GM18907 (cell line): Measurements from ENCODE around the gene NCSTN.

ENCODE experiments used
- ATAC-seq: cut with Tn5 transposase; IDR thresholded peaks from one replicate; pipeline ENCODE4 v1.9.1; 2021; ENCODE audit warnings: mild to moderate bottlenecking, moderate library complexity; ENCODE audit not compliant: unreplicated experiment

Gene NCSTN

DNA sequence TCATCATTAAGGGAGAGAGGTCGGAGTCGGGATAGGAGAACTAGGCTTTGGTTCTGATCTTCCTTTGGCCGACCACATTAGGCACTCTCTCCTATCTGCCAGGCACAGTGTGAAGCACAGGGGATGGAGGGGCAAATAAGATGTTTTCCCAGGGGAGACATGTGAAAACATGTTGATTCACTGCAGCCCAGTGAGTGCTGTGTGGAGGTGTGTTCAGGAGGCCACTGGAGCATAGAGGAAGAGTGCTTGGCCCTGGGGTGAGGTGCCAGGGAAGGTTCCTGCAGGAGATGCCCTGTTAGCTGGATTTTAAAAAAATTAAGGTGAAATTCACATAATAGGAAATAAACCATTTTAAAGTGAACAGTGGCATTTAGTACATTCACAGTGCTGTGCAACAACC is 60.9 kb downstream of the NCSTN start:
- no peak for ATAC-seq

DNA sequence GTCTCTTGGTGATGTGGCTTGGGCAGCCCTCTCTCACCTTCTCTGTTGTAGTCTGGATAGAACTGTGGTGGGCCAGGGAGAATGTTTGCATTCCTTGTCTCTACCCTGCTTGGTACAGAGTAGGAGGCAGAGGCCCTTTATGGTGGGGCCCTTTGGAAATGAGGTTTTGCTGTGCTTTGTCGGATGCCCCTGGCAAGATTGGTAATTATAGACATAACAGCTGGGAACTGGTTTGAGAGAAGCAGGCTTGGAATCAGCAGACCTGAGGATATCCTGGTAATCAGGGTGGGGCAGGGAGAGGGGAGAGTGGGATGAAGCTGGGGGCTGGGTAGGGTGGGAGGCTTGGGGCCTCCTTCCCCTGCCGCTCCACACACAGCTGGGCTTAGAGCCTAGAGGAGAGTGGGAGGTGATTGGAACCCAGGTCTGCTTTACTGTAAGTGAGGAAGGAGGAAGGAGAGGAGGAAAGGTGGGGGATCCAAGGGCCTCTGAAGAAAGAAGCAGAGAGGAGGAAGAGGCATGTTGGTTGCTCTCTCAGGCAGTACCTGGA is 62.2 kb downstream of the NCSTN start:
- ATAC-seq: no peak

DNA sequence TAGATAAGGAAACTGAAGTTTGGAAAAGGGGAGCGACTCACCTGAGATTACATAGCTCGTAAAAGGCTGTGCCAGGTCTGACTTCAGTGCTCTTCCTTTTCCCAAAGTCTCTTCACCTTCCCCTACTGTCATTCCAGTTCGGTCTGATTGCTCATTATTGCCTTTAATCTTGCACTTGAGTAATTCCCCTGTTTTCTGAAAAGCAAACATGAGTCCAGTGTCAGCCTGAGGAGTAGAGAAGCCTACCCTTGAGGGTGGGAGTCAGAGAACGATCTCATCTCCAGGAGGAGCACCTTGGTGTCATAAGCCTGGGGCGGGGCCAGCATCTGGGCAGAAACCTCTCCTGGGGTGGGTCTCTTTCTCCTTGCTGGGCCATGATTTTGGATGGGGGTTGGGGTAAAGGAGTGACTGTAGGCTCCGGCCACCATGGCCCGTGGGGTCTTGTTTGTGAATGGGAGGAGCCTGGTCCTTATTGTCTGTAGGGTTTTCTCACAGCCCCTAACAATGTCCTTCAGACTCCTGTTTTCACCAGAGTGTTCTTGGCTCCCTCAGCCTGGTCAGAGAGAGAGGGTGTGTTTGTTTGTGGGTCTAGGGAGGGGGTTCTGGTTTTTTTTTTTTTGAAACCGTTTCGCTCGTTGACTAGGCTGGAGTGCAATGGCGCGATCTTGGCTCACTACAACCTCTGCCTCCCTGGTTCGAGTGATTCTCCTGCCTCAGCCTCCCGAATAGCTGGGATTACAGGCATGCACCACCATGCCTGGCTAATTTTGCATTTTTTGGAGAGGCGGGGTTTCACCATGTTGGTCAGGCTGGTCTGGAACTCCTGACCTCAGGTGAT is 63.2 kb downstream of the NCSTN start:
- ATAC-seq: no peak

DNA sequence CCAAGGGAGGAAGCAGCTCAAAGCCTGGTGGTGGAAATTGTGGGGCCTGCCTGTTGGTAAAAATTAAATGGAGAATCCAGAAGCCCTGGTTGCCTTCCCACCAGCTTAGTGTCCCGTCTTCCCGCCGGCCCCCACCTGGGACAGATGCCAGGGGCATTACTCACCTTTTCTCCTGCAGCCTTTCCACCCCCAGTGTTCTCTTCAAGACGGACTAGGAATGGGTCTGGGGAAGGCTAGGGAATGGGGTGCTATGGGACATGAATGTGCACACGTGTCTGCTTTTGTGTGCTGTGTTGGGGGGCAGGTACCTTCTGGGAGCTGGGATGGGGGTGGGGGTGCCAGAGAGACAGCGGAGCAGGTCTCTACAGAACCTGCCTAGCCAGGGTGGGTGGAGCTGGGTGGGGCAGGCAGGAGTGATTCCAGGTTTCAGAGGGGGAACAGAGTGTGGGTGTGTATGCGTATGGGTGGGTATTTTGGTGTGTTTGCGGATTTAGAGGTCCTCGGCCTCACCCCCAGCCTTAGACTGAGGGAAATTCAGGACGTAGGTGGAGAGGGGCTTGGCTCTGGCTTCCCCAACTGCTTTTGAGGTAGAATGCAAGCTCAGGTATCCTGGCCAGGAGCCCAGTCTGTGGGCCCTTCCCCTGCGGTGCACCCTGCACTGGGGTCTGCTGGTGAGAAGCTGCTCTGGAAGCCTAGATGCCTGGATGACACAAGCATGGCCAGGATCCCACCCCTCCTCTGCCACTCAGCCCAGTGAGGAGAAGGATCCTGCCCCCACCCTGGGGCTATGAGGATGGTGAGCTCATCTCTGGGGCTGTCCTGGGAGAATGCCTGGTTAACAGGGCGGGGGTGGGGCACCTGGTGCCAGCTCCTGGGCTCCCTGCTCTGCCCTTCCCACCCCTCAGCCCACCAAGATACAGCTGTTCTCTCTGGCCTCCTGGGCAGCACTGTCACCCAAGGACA is 64.9 kb downstream of the NCSTN start:
- no peak for ATAC-seq
